ENCODE data around the gene FERD3L.

The FERD3L gene

DNA sequence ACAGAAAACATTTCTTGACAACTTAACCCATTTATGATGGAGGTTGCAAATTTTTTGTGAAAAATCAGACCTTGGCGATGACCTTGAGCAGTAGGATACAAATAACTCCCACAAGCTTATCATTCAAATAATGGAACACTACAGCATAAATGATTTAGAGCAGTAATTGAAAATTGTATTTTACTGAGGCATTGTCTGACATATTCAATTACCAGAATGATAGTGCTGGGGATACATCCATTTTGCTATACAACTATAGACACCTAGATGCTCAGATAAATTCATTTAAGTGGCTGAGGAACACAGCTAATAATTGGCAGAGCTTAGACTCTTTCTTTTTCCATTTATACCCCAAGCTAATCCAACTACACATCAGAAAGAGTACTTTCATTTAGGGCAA, 46.7 kb downstream of the FERD3L start:
- no peak for DNase-seq

DNA sequence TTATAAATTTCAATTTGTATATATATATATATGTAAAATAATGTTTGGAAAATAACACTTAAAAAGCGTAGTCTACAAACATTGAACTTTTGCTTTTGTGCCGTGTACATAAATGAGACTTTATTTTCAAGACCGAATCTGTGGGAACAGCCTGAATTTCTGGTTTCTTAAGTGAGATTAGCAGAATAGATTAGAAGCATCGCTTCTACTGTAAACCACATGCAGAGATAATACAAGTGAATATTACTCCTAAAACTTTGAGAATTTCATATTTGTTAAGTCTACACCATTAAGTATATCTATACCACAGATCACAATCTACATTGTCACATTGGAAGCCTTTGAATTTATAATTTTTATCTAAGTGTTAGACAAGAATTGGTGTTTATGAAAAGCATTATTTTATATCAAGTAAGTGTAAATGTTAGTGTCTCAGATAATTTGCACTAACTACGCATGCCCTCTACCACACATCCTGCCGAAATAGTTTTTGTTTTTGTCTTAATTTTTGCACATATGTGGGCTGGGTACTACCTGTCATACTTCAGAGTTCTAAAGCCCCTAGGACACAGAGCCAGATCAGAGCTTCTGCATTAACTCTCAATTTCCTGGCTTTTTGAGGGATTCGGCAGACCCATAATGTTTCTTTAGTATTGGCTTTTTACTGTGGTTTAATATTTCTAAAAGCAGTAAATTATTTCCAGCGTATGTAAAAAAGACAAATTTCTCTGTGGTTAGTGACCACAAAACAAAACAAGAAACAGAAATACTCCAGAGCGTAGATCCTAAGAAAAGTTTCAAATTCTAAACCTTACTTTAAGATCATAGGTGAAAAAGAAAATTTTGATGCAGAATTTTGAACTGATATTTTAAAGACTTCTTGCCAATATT, 47.8 kb downstream of the FERD3L start:
- no peak for DNase-seq

DNA sequence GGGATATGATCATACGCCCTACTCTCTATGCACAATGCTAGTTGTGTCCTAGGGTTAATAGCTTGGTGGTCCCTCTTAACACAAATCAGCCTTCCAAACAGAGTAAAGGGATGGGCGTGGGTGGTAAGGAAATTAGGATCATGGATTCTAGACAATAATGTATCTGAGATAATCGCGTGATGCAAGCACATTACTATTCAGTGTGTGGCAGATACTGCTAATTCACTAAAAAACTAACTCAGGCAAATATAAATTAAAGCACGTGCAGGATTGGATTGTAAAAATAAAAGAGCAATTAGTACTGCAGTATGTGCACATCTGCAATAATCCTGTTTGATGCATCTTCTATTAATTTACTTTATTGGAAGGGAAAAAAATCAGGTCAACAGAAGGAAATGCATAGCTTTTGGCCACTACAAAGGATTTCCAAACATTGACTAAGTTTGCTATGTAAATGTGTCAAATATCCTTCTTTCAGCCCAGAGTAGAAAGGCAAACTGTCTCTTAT, 49.8 kb downstream of the FERD3L start:
- no peak for DNase-seq

Data from NCI-H510A treated with DMSO at 0.1 percent for 48 hours (cell line).